Neutrophil (primary cell): ENCODE data around the gene SETD3.
"Not testable (repeated sequence)": the region's sequence is repeated elsewhere in the genome, so short reads cannot be mapped to it uniquely, and the experiment has no call there.

Source experiments
- H3K27ac ChIP-seq: fragments of 200-600 bp; sonication (generic); 2 replicates; pipeline ENCODE4 v1.5.1; 2016; ENCODE audit warnings: mild to moderate bottlenecking, moderate library complexity
- H3K27me3 ChIP-seq: fragments of 200-600 bp; sonication (generic); 2 replicates; pipeline ENCODE4 v1.6.0; 2016; ENCODE audit warnings: mild to moderate bottlenecking
- H3K36me3 ChIP-seq: fragments of 200-600 bp; sonication (generic); 2 replicates; pipeline ENCODE4 v1.5.1; 2017
- H3K4me1 ChIP-seq, 2 experiments: fragments of 200-600 bp in 1 of 2; sonication (generic) in 1 of 2; 1 replicate in 1 of 2; 2 replicates in 1 of 2; pipeline versions ENCODE4 v1.5.1 to v1.6.1; 2013 to 2016; ENCODE audit warnings: low read depth in 1 of 2, low read length in 1 of 2, mild to moderate bottlenecking in 1 of 2, moderate library complexity in 1 of 2; ENCODE audit not compliant: control insufficient read depth in 1 of 2, insufficient read depth in 1 of 2
- H3K4me3 ChIP-seq, 2 experiments: fragments of 200-600 bp in 1 of 2; sonication (generic) in 1 of 2; 1 replicate in 1 of 2; 2 replicates in 1 of 2; pipeline ENCODE4 v1.5.1; 2013 to 2016; ENCODE audit warnings: low read depth in 1 of 2, low read length in 1 of 2, mild to moderate bottlenecking in 1 of 2, moderate library complexity in 1 of 2
- H3K9me3 ChIP-seq: fragments of 200-600 bp; sonication (generic); 2 replicates; pipeline ENCODE4 v1.5.1; 2016
- CTCF ChIP-seq: fragments of 200-600 bp; sonication (generic); IDR thresholded peaks from 2 replicates; pipeline ENCODE4 v1.5.1; 2016; ENCODE audit warnings: antibody characterized with exemption

The SETD3 gene

GRCh38 chr14:99350751-99351150, 129.9 kb downstream of the SETD3 start:
- H3K4me3 ChIP-seq, result no peak overlapping the region
- H3K27me3 ChIP-seq, result no peaks in the 10 kb centered on the region
- TF ChIP-seq CTCF, result no peak
- H3K36me3 ChIP-seq, result no peaks in the 10 kb centered on the region
- H3K9me3 ChIP-seq, result no peaks in the 10 kb centered on the region
- H3K27ac ChIP-seq, result no peak overlapping the region
- H3K4me1 ChIP-seq, result no peaks in the 10 kb centered on the region

GRCh38 chr14:99349721-99350495, 130.8 kb downstream of the SETD3 start:
- no peak overlapping the region for H3K4me3 ChIP-seq
- H3K27me3 ChIP-seq, result no peaks in the 10 kb centered on the region
- no peak for TF ChIP-seq CTCF
- no peak overlapping the region for H3K27ac ChIP-seq
- no peaks in the 10 kb centered on the region for H3K4me1 ChIP-seq
- H3K9me3 ChIP-seq, result no peaks in the 10 kb centered on the region
- H3K36me3 ChIP-seq, result no peaks in the 10 kb centered on the region

GRCh38 chr14:99348816-99349614, 131.6 kb downstream of the SETD3 start:
- Histone ChIP-seq H3K27ac (no peak overlapping the region), H3K4me3 (no peak overlapping the region), H3K27me3 (no peaks in the 10 kb centered on the region), H3K36me3 (no peaks in the 10 kb centered on the region), H3K9me3 (no peaks in the 10 kb centered on the region), H3K4me1 (no peaks in the 10 kb centered on the region)
- no peak for TF ChIP-seq CTCF

- H3K4me1 ChIP-seq, H3K27me3 ChIP-seq, H3K9me3 ChIP-seq, H3K36me3 ChIP-seq, H3K4me3 ChIP-seq, H3K27ac ChIP-seq: not testable (repeated sequence)
Observed at GRCh38 chr14:99348231-99348630, 132.4 kb downstream of the SETD3 start.
